Measurements from ENCODE around the gene TATDN3. TPM values are rescaled to one million over a fixed set of nuclear protein-coding genes. Genes with fewer than 3 reads are reported as not detected.
"Not testable (repeated sequence)": the region's sequence is repeated elsewhere in the genome, so short reads cannot be mapped to it uniquely, and the experiment has no call there.

Gene TATDN3
- total and polyA plus RNA-seq, 2 experiments from 2014 or later = 8.8 to 14.3 TPM

- H3K36me3 ChIP-seq (replicated peaks; ENCODE audit: insufficient read depth, low read depth) = no peaks in the 10 kb centered on the region
- H3K27me3 ChIP-seq = no peaks in the 10 kb centered on the region
- H3K79me2 ChIP-seq = peaks cover 72% of the 10 kb centered on the region
- H3K4me1 ChIP-seq (ENCODE audit: insufficient read depth) = peaks cover 10% of the 10 kb centered on the region
- peak; percentile 45 for DNase-seq (ENCODE audit: low spot score)
- H4K20me1 ChIP-seq (ENCODE audit: insufficient read depth, poor library complexity, severe bottlenecking) = peaks cover 12% of the 10 kb centered on the region
- no peaks in the 10 kb centered on the region for H3K9me3 ChIP-seq (ENCODE audit: low read depth)
- H2AFZ ChIP-seq = peak overlapping the region; percentile 30
- H3K4me2 ChIP-seq = peak overlapping the region; percentile 94
- peak overlapping the region; percentile 84 for H3K27ac ChIP-seq
- H3K4me3 ChIP-seq = peak overlapping the region; percentile 71
- no peak for TF ChIP-seq EZH2phosphoT487 (IDR thresholded peaks at IDR 0.05; ENCODE audit: low read depth, severe bottlenecking, unreplicated experiment)
- H3K9me2 ChIP-seq (replicated peaks; ENCODE audit: insufficient read depth) = no peaks in the 10 kb centered on the region
- WGBS (ENCODE audit: low lambda C conversion rate, missing lambda C conversion rate) = 2% methylated on average over 35 of the region's 54 CpGs
These were observed 67.0 kb downstream of the TATDN3 start for GRCh38 chr1:212858461-212859265.

- WGBS (ENCODE audit: low lambda C conversion rate, missing lambda C conversion rate) = 47% methylated on average over 5 of the region's 5 CpGs
- H3K79me2 ChIP-seq = peaks cover 79% of the 10 kb centered on the region
- H3K4me3 ChIP-seq = peak overlapping the region; percentile 19
These were observed 69.3 kb downstream of the TATDN3 start for GRCh38 chr1:212860713-212861581.

GRCh38 chr1:212862111-212862690 lies 70.5 kb downstream of the TATDN3 start:
- Histone ChIP-seq H3K4me3 (no peak overlapping the region), H2AFZ (no peak overlapping the region), H3K36me3 (replicated peaks; ENCODE audit: insufficient read depth, low read depth) (no peaks in the 10 kb centered on the region), H3K4me1 (ENCODE audit: insufficient read depth) (peaks cover 7% of the 10 kb centered on the region), H3K27me3 (no peaks in the 10 kb centered on the region), H3K79me2 (peaks cover 78% of the 10 kb centered on the region), H3K9me2 (replicated peaks; ENCODE audit: insufficient read depth) (no peaks in the 10 kb centered on the region), H4K20me1 (ENCODE audit: insufficient read depth, poor library complexity, severe bottlenecking) (peaks cover 20% of the 10 kb centered on the region), H3K4me2 (peak overlapping the region; percentile 94), H3K9me3 (ENCODE audit: low read depth) (no peaks in the 10 kb centered on the region), H3K27ac (no peak overlapping the region)
- TF ChIP-seq CTCF (IDR thresholded peaks at IDR 0.05; ENCODE audit: poor library complexity) = no peak
- no peak for TF ChIP-seq EZH2 (IDR thresholded peaks at IDR 0.05; ENCODE audit: borderline replicate concordance)
- TF ChIP-seq EZH2phosphoT487 (IDR thresholded peaks at IDR 0.05; ENCODE audit: low read depth, severe bottlenecking, unreplicated experiment) = no peak
- WGBS (ENCODE audit: low lambda C conversion rate, missing lambda C conversion rate) = 90% methylated on average over 2 of the region's 2 CpGs
- DNase-seq (ENCODE audit: low spot score) = no peak

More at GRCh38 chr1:212860713-212861581, 69.3 kb downstream of the TATDN3 start:
- H3K27me3 ChIP-seq = no peaks in the 10 kb centered on the region
- H3K9me3 ChIP-seq (ENCODE audit: low read depth) = no peaks in the 10 kb centered on the region
- H3K36me3 ChIP-seq (replicated peaks; ENCODE audit: insufficient read depth, low read depth) = no peaks in the 10 kb centered on the region
- H3K4me1 ChIP-seq (ENCODE audit: insufficient read depth) = peaks cover 10% of the 10 kb centered on the region
- TF ChIP-seq EZH2phosphoT487 (IDR thresholded peaks at IDR 0.05; ENCODE audit: low read depth, severe bottlenecking, unreplicated experiment) = no peak
- no peak for TF ChIP-seq CTCF (IDR thresholded peaks at IDR 0.05; ENCODE audit: poor library complexity)
- TF ChIP-seq EZH2 (IDR thresholded peaks at IDR 0.05; ENCODE audit: borderline replicate concordance) = no peak
- peak overlapping the region; percentile 94 for H3K4me2 ChIP-seq
- H3K27ac ChIP-seq = peak overlapping the region; percentile 58
- peak; percentile 23 for DNase-seq (ENCODE audit: low spot score)
- no peak overlapping the region for H2AFZ ChIP-seq
- no peaks in the 10 kb centered on the region for H3K9me2 ChIP-seq (replicated peaks; ENCODE audit: insufficient read depth)
- peaks cover 20% of the 10 kb centered on the region for H4K20me1 ChIP-seq (ENCODE audit: insufficient read depth, poor library complexity, severe bottlenecking)

DNA sequence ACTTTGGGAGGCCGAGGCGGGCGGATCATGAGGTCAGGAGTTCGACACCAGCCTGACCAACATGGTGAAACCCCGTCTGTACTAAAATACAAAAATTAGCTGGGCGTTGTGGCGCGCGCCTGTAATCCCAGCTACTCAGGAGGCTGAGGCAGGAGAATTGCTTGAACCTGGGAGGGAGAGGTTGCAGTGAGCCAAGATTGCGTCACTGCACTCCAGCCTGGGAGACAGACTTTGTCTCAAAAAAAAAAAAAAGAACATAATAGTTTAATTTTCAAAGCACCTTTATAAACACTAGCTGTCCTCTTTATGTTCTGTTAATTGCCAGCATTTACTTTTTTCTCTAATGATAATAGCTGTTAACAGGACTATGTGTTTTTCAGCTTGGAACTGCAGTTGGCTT lies 71.7 kb downstream of the TATDN3 start:
- not testable (repeated sequence) for H3K9me2 ChIP-seq (replicated peaks; ENCODE audit: insufficient read depth); H3K9me3 ChIP-seq (ENCODE audit: low read depth); DNase-seq (ENCODE audit: low spot score); H3K36me3 ChIP-seq (replicated peaks; ENCODE audit: insufficient read depth, low read depth); H3K27ac ChIP-seq; H3K4me3 ChIP-seq; H3K4me1 ChIP-seq (ENCODE audit: insufficient read depth); H3K27me3 ChIP-seq; H2AFZ ChIP-seq
- Histone ChIP-seq H3K79me2 (peaks cover 83% of the 10 kb centered on the region), H4K20me1 (ENCODE audit: insufficient read depth, poor library complexity, severe bottlenecking) (peaks cover 20% of the 10 kb centered on the region), H3K4me2 (peak overlapping the region; percentile 94)
- WGBS (ENCODE audit: low lambda C conversion rate, missing lambda C conversion rate) = 88% methylated on average over 10 of the region's 10 CpGs
